ENCODE results near the gene RBM12.

The RBM12 gene

DNA sequence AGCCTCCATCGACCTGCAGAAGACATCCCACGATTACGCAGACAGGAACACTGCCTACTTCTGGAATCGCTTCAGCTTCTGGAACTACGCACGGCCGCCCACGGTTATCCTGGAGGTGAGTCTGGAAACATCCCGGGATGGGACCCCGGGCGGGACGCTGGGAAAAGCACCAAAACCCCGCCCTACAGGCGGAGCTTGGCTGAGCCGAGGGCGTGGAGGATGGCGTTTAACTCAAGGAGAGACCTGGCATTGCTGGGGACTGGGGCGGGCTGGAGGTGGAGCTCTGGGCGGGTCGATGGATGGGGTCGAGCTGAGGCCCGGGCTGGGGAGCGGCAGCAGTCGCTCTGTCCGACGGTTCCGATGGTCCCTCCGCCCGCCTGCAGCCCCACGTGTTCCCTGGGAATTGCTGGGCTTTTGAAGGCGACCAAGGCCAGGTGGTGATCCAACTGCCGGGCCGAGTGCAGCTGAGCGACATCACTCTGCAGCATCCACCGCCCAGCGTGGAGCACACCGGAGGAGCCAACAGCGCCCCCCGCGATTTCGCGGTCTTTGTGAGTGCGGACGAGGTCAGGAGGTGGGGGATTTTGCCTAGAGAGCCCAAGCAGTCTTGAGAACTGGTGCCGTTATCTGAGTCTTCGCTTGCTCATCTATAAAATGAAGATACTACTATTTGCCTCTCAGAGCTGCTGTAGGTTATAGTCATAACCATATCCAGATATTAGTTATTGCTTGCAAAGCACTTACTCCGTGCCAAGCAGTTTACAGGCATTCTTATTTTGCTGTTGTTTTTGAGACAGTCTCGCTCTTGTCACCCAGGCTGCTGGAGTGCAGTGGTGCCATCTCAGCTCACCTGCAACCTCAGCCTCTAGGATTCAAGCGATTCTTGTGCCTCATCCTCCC is 45.3 kb downstream of the RBM12 start:
- peak; percentile 81 for DNase-seq

DNA sequence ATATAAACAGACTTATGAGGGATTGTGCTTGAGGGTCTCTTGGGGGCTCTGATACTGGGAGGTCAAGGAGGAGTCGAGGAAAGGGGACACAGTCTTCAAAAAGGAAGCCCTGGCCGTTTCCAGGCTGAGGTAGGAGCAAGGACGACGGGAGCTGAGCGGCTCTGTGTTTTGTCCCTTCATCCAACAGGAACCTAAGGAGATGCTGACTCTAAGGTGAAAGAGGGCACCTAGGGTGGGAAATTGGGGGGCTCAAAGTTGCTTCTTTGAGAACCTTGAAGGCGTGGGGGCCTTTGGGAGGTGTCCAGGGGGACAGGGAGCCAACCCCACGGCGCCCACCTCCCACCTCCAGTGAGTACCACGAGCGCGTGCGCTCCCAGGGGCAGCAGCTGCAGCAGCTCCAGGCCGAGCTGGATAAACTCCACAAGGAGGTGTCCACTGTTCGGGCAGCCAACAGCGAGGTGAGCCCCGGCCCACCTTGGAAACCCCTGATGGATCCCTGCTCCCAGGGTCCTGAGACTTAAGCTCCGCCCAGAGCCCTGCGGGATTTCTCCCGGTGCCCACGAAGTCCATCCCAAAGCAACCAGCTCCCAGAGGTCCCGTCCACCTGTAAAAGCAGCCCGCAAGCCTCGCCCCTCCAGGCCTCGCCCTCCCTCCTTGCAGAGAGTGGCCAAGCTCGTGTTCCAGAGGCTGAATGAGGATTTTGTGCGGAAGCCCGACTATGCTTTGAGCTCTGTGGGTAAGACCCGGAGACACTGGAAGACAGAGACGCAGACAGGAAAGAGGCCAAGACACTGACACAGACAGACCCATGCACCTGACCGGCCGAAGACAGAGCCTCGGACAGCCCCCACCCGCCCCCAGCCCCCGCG is 46.2 kb downstream of the RBM12 start:
- DNase-seq: no peak

DNA sequence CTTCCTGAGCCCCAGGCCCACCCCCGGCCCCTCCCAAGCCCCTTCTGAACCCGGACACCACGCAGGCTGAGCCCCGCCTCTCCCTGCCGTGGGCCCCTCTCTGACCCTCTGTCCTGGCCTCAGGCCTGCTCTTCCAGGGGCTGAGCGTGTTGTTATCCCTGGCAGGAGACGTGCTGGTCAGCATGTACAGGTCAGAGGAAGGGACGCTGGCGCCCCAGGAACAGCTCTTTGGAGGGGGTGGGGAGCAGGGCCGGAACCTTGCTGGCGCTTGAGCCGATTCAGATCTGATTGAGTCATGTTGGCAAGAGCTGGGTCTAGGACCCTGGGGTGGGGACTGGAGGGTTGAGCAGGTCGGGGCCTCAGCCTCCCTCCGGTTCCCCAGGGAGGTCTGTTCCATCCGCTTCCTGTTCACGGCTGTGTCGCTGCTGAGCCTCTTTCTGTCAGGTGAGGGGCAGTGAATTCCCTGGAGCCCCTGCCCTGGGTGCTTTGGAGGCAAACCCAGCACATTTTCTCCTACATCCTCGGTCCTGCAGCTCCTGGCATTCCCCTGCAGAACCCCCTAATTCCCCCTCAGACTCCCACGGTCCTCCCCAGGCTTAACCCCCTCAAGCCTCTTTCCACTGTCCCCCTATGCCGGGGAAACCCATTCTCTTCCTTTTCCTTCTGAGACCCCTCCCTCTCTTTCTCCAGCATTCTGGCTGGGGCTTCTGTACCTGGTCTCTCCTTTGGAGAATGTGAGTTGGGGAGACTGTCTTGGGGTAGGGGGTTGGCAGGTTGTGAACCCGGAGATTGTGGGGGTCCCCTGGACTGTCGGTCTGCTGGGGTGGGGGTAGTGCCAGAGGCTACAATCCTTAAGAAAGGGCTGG is 47.1 kb downstream of the RBM12 start:
- DNase-seq: peak; percentile 55

DNA sequence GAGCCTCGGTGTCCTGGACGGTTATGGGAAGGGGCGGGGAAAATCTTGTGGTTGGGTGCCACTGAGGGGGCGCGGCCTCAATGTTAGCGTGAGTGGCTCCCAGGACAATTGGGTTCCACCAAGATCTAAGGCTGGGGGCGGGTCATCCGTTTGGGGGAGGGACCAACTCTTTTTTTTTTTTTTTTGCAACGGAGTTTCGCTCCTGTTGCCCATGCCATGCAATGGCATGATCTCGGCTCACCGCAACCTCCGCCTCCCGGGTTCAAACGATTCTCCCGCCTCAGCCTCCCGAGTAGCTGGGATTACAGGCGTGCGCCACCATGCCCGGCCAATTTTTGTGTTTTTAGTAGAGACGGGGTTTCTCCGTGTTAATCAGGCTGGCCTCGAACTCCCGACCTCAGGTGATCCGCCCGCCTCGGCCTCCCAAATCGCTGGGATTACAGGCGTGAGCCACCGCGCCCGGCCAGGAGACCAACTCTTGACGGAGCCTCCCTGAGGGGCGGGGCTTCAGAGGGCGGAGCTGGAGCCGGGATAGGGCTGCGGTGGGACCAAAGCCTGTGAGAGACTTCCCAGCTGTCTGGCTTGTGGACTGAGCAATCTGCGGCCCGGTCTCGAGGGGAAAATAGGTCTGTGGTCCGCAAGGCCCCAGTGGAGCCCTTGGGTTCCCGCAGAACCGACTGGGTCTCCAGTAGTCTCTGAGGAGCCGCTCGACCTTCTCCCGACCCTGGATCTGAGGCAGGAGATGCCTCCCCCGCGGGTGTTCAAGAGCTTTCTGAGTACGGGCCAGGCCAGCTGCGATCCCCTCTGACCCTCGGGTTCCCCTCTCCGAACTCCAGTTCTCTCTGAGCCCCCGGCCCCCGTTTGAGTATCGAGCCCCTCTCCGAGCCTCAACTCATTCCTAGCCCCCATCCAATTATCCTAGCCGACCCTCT is 48.0 kb downstream of the RBM12 start:
- DNase-seq: peak; percentile 99

DNA sequence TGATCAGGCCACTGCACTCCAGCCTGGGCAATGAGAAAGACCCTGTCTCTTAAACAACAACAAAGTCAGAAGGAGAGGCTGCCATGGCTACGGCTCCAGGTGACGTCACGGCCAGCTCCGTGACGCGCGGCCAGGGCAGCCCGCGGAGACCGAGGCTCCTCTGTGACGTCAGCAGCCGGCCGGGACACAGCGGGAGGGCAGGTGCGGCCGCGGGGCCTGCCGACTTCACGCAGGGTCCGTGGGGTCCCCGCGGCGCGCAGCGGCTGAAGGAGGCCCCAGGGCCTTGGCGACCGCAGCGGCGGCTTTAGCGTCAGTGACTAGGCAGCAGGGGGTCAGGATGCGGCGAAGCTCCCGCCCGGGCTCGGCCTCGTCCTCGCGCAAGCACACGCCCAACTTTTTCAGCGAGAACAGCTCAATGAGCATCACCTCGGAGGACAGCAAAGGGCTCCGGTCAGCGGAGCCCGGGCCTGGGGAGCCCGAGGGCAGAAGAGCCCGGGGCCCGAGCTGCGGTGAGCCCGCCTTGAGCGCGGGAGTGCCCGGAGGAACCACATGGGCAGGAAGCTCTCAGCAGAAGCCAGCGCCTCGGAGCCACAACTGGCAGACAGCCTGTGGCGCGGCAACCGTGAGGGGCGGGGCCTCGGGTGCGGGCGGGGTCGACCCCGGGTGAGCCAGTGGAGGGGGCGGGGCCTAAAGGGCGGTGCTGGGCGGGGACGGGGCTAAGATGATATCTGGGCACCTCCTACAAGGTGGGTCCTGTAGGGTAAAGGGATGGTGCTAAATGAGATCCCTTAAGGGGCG is 48.8 kb downstream of the RBM12 start, which contains the start of gene SPAG4:
Gene SPAG4, plus strand, starts transcription at position 163 of the 798 bp plus-strand sequence. Its CDS starts 175 bp downstream, at position 338.
- DNase-seq: peak; percentile 67

DNA sequence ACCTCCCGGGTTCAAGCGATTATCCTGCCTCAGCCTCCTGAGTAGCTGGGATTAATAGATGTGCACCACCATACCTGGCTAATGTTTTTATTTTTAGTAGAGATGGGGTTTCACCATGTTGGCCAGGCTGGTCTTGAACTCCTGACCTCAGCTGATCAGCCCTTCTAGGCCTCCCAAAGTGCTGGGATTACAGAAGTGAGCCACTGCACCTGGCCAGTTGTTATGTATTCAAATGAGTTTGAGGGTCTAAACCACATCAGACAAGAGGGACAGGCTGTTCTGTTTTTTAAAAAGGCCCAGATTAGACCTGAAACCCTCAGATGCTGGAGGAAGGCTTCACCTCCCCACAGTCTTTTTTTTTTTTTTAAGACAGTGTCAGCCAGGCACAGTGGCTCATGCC is 53.2 kb downstream of the RBM12 start:
- no peak for DNase-seq

DNA sequence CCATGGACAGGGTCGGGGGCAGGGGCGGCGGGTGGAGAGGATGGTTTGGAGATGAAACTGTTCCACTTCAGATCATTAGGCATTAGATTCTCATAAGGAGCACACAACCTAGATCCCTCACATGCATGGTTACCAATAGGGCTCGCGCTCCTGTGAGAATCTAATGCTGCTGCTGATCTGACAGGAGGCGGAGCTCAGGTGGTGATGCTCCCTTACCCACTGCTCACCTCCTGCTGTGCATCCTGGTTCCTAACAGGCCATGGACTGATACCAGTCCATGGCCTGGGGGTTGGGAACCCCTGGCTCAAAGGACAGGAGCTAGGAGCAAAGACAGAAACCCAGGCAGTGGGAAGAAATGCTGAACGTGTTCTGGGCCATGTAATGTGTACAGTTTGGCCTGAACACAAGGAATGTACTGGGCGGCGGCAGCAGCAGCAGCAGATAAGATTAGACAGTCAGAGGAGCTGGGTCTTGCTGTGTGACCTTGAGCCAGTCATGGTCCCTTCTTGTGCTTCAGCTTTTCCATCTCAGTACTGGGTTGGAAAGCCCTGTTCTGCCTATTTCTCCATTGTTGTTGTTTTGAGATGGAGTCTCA is 53.8 kb downstream of the RBM12 start:
- no peak for DNase-seq

DNA sequence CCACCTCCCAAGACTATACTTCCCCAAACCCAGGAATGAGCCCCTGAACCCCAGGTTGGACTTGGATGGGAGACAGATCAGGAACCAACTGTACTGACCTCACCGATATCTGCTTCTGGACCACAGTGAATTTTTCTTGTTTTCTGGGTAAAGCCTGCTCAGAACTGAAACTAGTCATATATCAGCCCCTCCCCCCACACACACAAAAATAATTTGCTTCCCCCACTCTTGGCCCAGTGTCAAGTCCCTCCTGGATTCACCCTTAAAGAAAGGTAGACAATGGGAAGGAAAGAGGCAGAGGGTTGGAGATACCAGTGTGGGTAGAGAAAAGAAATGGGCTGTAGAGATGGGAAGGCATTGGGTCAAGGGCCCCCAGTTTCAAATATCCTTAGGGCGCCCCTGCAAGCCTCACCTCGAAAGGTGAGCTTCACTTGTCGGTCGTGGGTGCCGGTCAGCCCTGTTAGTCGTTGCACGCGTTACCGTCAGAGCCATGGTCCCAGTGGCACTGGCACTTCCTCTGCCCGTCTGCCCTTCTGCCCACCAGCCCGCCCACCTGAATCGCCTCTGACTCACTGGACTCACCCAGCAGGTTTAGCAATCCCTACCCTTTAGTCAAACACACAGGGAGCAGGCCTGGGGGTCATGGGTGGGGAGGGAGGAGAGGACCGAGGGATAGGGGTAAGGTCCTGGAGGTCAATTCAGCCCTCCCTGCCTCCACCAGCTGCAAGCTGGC is 57.5 kb downstream of the RBM12 start:
- DNase-seq: no peak

DNA sequence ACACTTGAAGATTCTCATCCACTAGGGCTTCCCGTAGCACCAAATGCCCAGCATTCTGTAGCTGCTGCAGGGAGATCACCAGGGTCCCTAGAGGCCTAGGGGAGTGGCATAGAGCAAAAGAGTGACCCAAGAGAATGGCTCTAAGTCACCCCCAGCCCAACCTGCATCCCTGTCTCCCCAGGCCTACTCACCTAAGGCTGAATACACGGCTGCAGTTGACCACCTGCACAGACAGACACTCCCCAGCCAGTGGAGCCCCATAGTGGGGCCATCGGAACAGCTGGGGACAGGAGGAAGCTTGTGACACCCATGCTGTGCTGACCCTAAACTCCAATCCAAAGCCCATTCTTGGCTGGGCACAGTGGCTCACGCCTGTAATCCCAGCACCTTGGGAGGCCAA is 58.6 kb downstream of the RBM12 start:
- no peak for DNase-seq

DNA sequence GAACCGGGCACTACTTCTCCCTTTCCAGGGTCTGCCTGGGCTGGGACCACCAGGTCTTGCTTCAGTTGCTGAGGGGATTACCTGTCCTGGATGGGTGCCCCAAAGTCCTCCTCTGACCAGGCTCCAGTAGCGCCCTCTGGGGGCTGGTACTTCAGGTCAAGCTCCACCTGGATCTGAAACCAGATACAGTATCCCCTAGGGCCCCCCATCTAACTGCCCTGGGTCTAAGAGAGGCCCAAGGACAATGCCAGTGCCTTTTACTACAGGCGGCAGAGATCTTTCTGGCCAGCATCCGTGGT is 60.3 kb downstream of the RBM12 start:
- no peak for DNase-seq

DNA sequence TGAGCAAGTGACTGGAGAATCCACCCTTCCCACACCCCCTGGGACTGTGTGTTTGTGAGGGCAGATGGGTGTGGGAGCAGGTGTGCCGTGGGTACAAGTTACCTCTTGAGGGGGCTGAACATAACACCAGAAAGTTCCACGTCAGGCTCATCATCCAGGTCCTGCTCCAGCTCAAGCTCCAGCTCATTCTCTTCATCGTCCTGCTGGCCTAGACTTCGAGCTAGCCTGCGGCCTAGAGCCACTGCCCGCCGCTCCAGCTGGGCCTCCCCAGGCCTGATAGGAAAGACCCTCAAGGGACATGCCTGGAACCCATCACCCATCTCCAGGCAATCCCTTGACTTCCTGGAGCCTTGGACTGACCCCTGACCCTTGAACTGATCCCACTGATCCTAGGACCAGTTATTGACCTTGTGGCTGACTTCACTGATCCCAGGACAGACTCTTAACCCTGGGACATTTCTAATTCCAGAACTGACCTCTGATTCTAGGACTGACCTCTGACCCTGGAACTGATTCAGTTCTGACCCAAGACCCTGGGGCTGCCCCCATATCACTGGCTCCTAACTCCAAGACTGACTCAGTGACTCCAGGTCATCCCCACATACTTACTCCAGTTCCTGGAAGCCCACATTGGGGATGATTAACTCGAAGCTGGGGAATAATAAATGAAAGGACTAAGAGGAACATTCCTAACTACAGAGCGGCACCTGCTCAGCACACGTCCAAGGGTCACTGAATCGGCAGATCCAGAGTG is 60.8 kb downstream of the RBM12 start:
- no peak for DNase-seq

DNA sequence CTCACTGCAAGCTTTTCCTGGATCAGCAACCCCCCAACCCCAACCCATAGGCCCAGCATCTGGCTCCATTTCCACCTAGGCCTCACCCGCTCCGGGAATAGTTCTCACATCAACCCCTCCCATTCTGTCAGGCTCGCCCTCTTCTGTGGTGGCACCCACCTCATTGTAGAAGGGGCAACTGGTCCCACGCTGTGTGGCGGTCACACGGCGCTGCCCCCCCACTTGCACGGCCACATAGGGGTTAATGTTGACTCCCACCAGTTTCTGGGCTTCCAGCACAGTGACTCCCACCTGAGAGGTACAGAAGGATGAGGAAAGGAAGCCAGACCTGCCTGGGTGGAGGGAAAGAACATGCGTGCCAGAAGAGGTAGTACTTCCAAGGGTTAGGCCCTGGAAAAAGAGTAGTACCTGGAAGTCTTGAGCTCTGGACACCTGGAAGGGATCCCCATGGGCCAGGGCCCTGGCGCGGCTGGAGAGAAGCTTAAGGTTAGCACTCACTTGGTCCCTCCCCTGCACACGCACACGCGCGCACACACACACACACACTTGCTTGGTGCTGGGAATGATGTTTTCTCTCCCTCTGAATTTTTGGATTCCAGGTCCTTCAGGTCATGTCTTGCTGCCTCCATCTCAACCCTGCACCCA is 61.7 kb downstream of the RBM12 start:
- no peak for DNase-seq

DNA sequence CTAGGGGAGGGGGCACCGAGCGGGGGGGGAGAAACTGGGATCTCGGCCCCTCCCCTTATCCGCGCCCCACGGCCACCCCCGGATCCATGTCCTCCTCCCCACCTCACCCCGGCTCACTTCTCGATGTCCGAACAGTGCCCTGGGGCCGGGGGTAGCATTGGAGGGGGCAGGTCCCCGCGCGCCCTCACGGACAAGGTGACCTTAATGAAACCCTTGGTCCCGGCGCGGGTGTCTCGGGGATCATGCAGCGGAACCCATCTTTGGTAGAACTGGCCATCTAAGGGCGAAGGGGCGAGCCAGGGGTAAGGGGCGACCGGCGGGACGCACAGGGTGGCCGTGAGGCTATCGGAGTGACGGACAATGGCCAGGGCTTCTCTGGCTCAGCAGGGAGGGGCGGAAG is 62.7 kb downstream of the RBM12 start:
- no peak for DNase-seq

DNA sequence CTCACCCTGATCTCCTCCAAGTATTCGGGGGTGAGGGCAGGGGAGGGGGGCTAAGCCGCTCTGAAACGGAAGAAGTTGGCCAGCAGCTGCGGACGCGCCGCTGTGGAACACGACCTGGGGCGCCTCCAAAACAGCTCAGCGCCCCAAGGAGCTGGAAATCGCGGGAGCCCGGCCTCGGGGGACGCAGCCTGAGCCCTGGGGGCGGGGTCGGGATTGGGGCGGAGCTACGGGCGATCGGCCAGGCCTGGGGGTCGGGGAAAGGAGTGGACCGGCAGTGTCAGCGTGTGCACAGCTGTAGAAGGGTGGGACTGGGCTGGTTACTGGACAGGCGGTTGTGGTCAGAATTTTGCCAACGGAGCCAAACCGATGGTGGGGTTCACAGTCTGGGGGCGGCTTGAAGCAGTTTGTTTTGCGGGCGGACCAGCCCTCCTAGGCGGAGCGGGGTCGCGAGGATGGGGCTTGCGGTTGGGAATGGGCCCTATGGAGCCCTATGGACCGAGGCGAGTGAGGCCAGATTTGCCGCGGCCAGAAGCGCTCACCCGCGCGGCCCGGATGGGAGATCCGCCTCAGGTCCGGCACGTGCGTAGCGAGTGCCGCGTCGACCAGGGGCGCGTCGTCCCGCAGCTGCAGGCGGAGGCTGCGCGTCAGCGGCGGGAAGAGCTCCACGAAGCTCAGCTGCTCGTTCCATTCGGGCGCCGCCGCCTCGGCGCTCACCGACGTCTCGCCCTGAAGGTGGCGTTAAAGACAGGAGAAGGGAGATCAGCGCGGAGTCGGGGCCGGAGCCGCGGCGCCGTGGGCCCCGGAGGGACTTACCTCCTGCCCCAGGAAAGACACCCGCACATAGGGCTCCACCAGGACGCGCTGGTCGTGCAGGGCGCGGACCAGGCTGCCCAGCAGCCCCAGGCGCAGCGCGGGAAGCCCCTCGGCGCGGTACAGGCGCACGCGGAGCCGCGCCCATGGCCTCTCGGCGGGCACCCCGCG is 63.4 kb downstream of the RBM12 start:
- peak; percentile 70 for DNase-seq

DNA sequence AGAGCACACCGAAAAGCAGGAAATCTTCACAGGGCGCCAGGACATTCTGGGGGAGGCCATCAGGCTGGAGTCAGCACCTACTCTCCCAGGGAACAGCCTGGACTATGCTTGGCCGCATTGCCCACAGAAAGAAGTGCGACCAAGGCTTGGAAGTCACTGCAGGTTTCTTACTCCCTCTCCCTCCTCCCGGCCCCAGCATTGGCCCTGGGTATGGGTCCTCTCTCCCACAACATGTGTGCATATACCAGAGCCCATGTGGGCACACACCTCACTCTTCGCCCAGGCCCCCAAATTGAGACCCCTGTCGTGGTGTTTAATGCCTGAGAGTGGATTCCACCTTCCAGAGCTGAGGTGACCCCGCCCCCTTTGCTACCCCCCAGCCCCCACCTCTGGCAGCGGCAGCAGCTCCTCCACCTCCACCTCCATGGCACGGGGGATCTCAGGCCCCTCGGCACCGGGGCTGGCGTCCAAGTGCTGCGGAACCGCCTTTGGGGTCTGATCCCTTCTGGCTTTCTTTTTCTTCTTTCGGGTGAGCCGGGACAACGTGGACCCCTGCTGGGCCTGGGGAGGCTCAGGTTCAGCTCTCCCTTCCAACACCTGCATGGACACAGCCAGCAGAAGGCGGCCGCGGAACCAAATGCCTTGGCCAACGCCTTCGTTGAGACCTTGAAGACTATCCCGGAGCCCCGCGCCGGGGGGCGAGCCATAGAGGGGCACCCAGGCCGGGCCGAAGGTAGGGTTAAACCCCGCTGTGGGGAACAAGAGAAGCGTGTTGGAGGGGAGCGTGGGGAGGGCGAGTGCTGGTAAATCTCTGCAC is 64.3 kb downstream of the RBM12 start:
- DNase-seq: no peak

DNA sequence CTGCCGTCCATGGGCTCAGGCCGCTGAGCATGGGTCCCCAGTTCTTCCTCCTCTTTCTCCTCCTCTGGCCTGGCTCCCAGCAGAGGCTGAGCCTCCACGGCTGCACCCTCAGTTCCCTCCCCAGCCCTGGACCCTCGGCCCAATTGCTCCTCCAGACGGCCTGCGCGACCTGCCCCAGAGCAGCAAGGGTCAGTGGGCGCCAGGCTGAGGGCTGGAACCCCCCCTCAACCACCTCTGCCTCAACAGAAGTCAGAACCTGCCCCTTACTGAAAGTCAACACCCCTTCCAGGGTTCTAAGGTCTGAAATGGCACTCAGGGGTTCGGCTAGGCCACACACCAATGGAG is 65.0 kb downstream of the RBM12 start:
- no peak for DNase-seq
